Mesendoderm (in vitro differentiated cells): Measurements from ENCODE around the gene PHACTR1.
A peak's percentile ranks its signal among the peaks of the same experiment; 100 is the strongest.

Experiments
- DNase-seq: peaks from one replicate; pipeline ENCODE4 v3.0.0; 2013
- H2AK5ac ChIP-seq: 2 replicates; pipeline ENCODE4 v1.6.1; 2013; ENCODE audit warnings: low read length, inconsistent platforms
- H2BK120ac ChIP-seq: 2 replicates; pipeline ENCODE4 v1.6.1; 2013; ENCODE audit warnings: low read depth, mild to moderate bottlenecking, low read length, moderate library complexity, mixed read lengths
- H2BK15ac ChIP-seq: replicated peaks from 2 replicates; pipeline ENCODE4 v1.6.1; 2013; ENCODE audit warnings: low read depth, mild to moderate bottlenecking, moderate library complexity
- H2BK5ac ChIP-seq: 2 replicates; pipeline ENCODE4 v1.6.1; 2013; ENCODE audit warnings: low read length, inconsistent platforms
- H3K18ac ChIP-seq: 2 replicates; pipeline ENCODE4 v1.6.1; 2013; ENCODE audit warnings: mild to moderate bottlenecking, low read length, mixed read lengths
- H3K23ac ChIP-seq: one replicate; pipeline ENCODE4 v1.6.1; 2013; ENCODE audit warnings: low read length
- H3K27ac ChIP-seq: 2 replicates; pipeline ENCODE4 v1.5.1; 2013; ENCODE audit warnings: low read depth, mild to moderate bottlenecking, inconsistent platforms, low read length, moderate library complexity
- H3K27me3 ChIP-seq: 2 replicates; pipeline ENCODE4 v1.6.1; 2013; ENCODE audit warnings: low read length, control low read depth, mild to moderate bottlenecking, inconsistent platforms; ENCODE audit not compliant: insufficient read depth, poor library complexity
- H3K36me3 ChIP-seq: 2 replicates; pipeline ENCODE4 v1.6.1; 2013; ENCODE audit warnings: low read length, inconsistent platforms; ENCODE audit not compliant: control insufficient read depth, insufficient read depth
- H3K4ac ChIP-seq: one replicate; pipeline ENCODE4 v1.6.1; 2013; ENCODE audit warnings: low read depth, mild to moderate bottlenecking, low read length, moderate library complexity
- H3K4me1 ChIP-seq: 2 replicates; pipeline ENCODE4 v1.6.1; 2013; ENCODE audit warnings: low read depth, low read length, inconsistent platforms; ENCODE audit not compliant: control insufficient read depth
- H3K4me2 ChIP-seq: 2 replicates; pipeline ENCODE4 v1.6.1; 2013; ENCODE audit warnings: low read length
- H3K4me3 ChIP-seq: 2 replicates; pipeline ENCODE4 v1.5.1; 2013; ENCODE audit warnings: mild to moderate bottlenecking, low read length
- H3K56ac ChIP-seq: one replicate; pipeline ENCODE4 v1.6.1; 2013; ENCODE audit warnings: low read length
- H3K79me1 ChIP-seq: 2 replicates; pipeline ENCODE4 v1.6.1; 2013; ENCODE audit warnings: low read length, inconsistent platforms
- H3K79me2 ChIP-seq: 2 replicates; pipeline ENCODE4 v1.6.1; 2013; ENCODE audit warnings: mild to moderate bottlenecking, low read length; ENCODE audit not compliant: control insufficient read depth, insufficient read depth
- H3K9ac ChIP-seq: 2 replicates; pipeline ENCODE4 v1.6.1; 2013; ENCODE audit warnings: low read length, inconsistent platforms
- H4K5ac ChIP-seq: one replicate; pipeline ENCODE4 v1.6.1; 2013; ENCODE audit warnings: low read length
- H4K8ac ChIP-seq: one replicate; pipeline ENCODE4 v1.6.1; 2013; ENCODE audit warnings: low read depth, mild to moderate bottlenecking, control low read depth, low read length, moderate library complexity
- WGBS: extraction: QIAGEN DNeasy Blood & Tissue Kit; methylation state at CpG from one replicate; pipeline ENCODE4 v1.1.7; 2013; ENCODE audit warnings: low lambda C conversion rate, missing lambda C conversion rate; ENCODE audit not compliant: insufficient coverage; ENCODE audit errors: extremely low coverage; 5-methylcytosine and 5-hydroxymethylcytosine counted together

PHACTR1 gene

GRCh38 chr6:12769556-12770256 lies 53.1 kb downstream of the PHACTR1 start:
- Histone ChIP-seq H2BK5ac (no peak overlapping the region), H3K18ac (no peak overlapping the region), H4K8ac (no peak overlapping the region), H2BK15ac (no peak overlapping the region), H3K79me2 (no peaks in the 10 kb centered on the region), H2BK120ac (no peak overlapping the region), H3K23ac (no peak overlapping the region), H3K4ac (no peak overlapping the region), H3K9ac (no peak overlapping the region), H2AK5ac (no peak overlapping the region), H4K5ac (no peak overlapping the region), H3K36me3 (no peaks in the 10 kb centered on the region), H3K4me1 (no peaks in the 10 kb centered on the region), H3K27ac (no peak overlapping the region), H3K79me1 (no peaks in the 10 kb centered on the region), H3K4me2 (no peak overlapping the region), H3K4me3 (no peak overlapping the region), H3K27me3 (no peaks in the 10 kb centered on the region), H3K56ac (no peak overlapping the region)
- DNase-seq: no peak
- no CpG with 5 or more reads among the region's 9 CpGs for WGBS

DNA sequence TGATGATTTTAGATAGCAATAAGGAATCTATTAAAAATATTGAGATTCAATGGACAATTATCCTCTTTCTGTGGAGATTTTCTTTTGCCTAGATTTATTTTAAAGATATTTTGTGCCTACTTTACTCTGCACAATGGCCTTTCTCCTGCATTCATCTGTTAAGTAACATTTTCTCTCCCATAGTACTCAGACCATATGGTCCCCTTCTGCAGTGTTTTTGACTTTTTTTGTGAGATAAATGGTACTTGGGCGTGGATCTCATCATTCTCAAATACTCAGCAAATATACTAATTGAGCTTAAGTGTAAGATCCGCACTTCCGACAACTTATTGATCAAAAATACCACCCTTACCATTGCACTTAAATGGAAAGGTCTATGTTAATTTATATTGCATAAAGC lies 55.8 kb downstream of the PHACTR1 start:
- H3K27me3 ChIP-seq: no peaks in the 10 kb centered on the region
- no peak overlapping the region for H3K18ac ChIP-seq
- no peaks in the 10 kb centered on the region for H3K79me2 ChIP-seq
- no peak overlapping the region for H3K23ac ChIP-seq
- no peak overlapping the region for H2AK5ac ChIP-seq
- no peak overlapping the region for H2BK15ac ChIP-seq
- H3K27ac ChIP-seq: no peak overlapping the region
- no peak for DNase-seq
- no peak overlapping the region for H4K5ac ChIP-seq
- H3K79me1 ChIP-seq: no peaks in the 10 kb centered on the region
- no peak overlapping the region for H3K56ac ChIP-seq
- no peaks in the 10 kb centered on the region for H3K4me1 ChIP-seq
- H3K4me2 ChIP-seq: no peak overlapping the region
- no peak overlapping the region for H2BK5ac ChIP-seq
- H3K36me3 ChIP-seq: no peaks in the 10 kb centered on the region
- no peak overlapping the region for H3K4me3 ChIP-seq
- no CpG with 5 or more reads among the region's 3 CpGs for WGBS
- H3K9ac ChIP-seq: no peak overlapping the region
- H4K8ac ChIP-seq: no peak overlapping the region
- no peak overlapping the region for H2BK120ac ChIP-seq
- H3K4ac ChIP-seq: no peak overlapping the region

GRCh38 chr6:12776291-12776690 lies 59.7 kb downstream of the PHACTR1 start:
- no peak overlapping the region for H3K23ac ChIP-seq
- no peak overlapping the region for H2BK120ac ChIP-seq
- H3K79me2 ChIP-seq: no peaks in the 10 kb centered on the region
- no peak overlapping the region for H3K56ac ChIP-seq
- no peak overlapping the region for H4K8ac ChIP-seq
- H3K27ac ChIP-seq: no peak overlapping the region
- H4K5ac ChIP-seq: no peak overlapping the region
- no peak overlapping the region for H3K9ac ChIP-seq
- no peaks in the 10 kb centered on the region for H3K36me3 ChIP-seq
- no peak overlapping the region for H2BK5ac ChIP-seq
- no peak overlapping the region for H2AK5ac ChIP-seq
- WGBS: no CpG with 5 or more reads among the region's 4 CpGs
- H3K4ac ChIP-seq: no peak overlapping the region
- peak; percentile 29 for DNase-seq
- H3K79me1 ChIP-seq: no peaks in the 10 kb centered on the region
- no peaks in the 10 kb centered on the region for H3K27me3 ChIP-seq
- H3K4me3 ChIP-seq: no peak overlapping the region
- no peak overlapping the region for H3K18ac ChIP-seq
- H3K4me2 ChIP-seq: no peak overlapping the region
- no peak overlapping the region for H2BK15ac ChIP-seq
- H3K4me1 ChIP-seq: no peaks in the 10 kb centered on the region

DNA sequence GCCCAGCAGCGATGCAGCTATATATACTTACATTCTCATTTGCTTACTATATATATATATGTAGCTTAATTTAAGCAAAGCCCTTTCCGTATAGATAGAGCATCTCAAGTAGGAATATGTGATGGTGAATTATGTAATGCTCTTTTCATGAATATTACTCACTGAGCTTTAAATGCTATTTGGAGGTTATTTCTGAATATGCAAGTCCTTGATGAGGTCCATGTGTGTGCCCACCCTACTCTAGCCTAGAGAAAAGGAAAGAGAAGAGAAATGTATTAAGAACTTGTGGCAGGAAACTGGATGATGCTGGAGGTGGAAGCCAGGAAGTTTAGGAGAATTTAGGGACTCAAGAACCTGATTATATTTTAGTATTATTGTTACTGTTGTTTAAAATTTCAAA lies 63.2 kb downstream of the PHACTR1 start:
- Histone ChIP-seq H4K5ac (no peak overlapping the region), H3K4me1 (no peaks in the 10 kb centered on the region), H4K8ac (no peak overlapping the region), H2BK5ac (no peak overlapping the region), H3K4me2 (no peak overlapping the region), H2BK15ac (no peak overlapping the region), H2AK5ac (no peak overlapping the region), H3K79me2 (no peaks in the 10 kb centered on the region), H3K9ac (no peak overlapping the region), H3K36me3 (no peaks in the 10 kb centered on the region), H3K27me3 (no peaks in the 10 kb centered on the region), H3K4me3 (no peak overlapping the region), H3K4ac (no peak overlapping the region), H3K18ac (no peak overlapping the region), H3K27ac (no peak overlapping the region), H3K79me1 (no peaks in the 10 kb centered on the region), H2BK120ac (no peak overlapping the region), H3K23ac (no peak overlapping the region), H3K56ac (no peak overlapping the region)
- no CpG with 5 or more reads among the region's 2 CpGs for WGBS
- DNase-seq: no peak

- no peak overlapping the region for H3K23ac ChIP-seq
- WGBS: no CpG with 5 or more reads among the region's 5 CpGs
Measured at GRCh38 chr6:12782136-12782535, 65.6 kb downstream of the PHACTR1 start.

GRCh38 chr6:12785301-12785700 lies 68.7 kb downstream of the PHACTR1 start:
- Histone ChIP-seq H3K27me3 (no peaks in the 10 kb centered on the region), H3K9ac (no peak overlapping the region), H3K23ac (no peak overlapping the region), H3K4me1 (no peaks in the 10 kb centered on the region), H3K79me2 (no peaks in the 10 kb centered on the region), H2BK5ac (no peak overlapping the region), H3K4me3 (no peak overlapping the region), H2BK15ac (no peak overlapping the region), H3K4me2 (no peak overlapping the region), H3K27ac (no peak overlapping the region), H3K4ac (no peak overlapping the region), H3K36me3 (no peaks in the 10 kb centered on the region), H2AK5ac (no peak overlapping the region), H3K56ac (no peak overlapping the region), H2BK120ac (no peak overlapping the region), H4K8ac (no peak overlapping the region), H3K79me1 (no peaks in the 10 kb centered on the region), H3K18ac (no peak overlapping the region), H4K5ac (no peak overlapping the region)
- DNase-seq: no peak
- WGBS: no CpG with 5 or more reads among the region's 5 CpGs

More at GRCh38 chr6:12782136-12782535, 65.6 kb downstream of the PHACTR1 start:
- Histone ChIP-seq H3K79me2 (no peaks in the 10 kb centered on the region), H2BK120ac (no peak overlapping the region), H3K18ac (no peak overlapping the region), H4K8ac (no peak overlapping the region), H2BK5ac (no peak overlapping the region), H3K4me2 (no peak overlapping the region), H3K4me1 (no peaks in the 10 kb centered on the region), H4K5ac (no peak overlapping the region), H3K4me3 (no peak overlapping the region), H3K36me3 (no peaks in the 10 kb centered on the region), H3K56ac (no peak overlapping the region), H2BK15ac (no peak overlapping the region), H3K27ac (no peak overlapping the region), H3K27me3 (no peaks in the 10 kb centered on the region), H3K9ac (no peak overlapping the region), H3K79me1 (no peaks in the 10 kb centered on the region), H3K4ac (no peak overlapping the region), H2AK5ac (no peak overlapping the region)
- DNase-seq: no peak
